Cardiac fibroblast (primary cell): ENCODE measurements around the gene CRHR1.
"Not testable (repeated sequence)": the region's sequence is repeated elsewhere in the genome, so short reads cannot be mapped to it uniquely, and the experiment has no call there.

Experiments
- DNase-seq, 2 donors: peaks; one replicate each; pipeline versions ENCODE4 v3.0.0 to v3.0.0-alpha.2; 2010; ENCODE audit warnings: low read depth in 2 of 2
- H3K4me3 ChIP-seq, 2 donors: replicated peaks in 1 of 2; 1 replicate in 1 of 2; 2 replicates in 1 of 2; pipeline ENCODE4 v1.5.1; 2011; ENCODE audit warnings: low read depth in 2 of 2, low read length in 2 of 2, mild to moderate bottlenecking in 2 of 2, moderate library complexity in 1 of 2
- TF ChIP-seq, protein P1 (sequence below): IDR thresholded peaks from one replicate; pipeline ENCODE4 v1.5.1; 2011; ENCODE audit warnings: low read depth, mild to moderate bottlenecking, low read length, inconsistent platforms

Gene CRHR1

DNA sequence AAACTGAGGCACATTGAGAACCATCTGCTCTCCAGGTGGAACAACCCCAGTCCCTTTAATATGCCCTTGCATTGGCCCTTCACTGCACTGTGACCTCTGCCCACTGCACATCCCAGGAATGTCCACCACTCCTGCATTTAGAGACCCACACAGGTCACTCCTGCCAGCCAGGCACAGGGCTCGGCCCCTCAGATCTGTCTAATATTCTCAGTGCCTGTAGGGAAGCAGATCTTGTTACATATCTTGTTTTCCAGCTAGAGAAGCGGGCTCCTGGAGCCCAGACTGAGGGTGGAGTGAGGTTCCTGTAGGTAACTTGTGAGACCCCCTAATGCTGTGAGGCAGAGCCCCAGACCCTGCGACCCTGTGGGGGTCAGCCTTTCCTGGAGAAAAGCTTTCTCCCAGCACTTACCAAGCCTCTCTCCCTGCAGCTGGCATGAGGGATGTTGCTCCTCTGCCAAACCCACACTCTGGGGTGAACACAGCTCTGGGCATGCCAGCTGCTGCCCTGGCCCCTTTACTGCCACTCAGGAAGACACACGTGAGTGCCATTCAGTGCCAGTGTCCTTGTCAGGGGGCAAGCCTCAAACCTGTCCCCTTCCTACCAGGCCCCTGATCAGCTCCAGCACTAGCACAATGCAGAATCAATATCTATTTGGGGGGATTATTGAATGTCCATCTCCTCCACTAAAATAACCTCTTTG is 40.3 kb upstream of the CRHR1 start:
- TF ChIP-seq, protein P1, sequence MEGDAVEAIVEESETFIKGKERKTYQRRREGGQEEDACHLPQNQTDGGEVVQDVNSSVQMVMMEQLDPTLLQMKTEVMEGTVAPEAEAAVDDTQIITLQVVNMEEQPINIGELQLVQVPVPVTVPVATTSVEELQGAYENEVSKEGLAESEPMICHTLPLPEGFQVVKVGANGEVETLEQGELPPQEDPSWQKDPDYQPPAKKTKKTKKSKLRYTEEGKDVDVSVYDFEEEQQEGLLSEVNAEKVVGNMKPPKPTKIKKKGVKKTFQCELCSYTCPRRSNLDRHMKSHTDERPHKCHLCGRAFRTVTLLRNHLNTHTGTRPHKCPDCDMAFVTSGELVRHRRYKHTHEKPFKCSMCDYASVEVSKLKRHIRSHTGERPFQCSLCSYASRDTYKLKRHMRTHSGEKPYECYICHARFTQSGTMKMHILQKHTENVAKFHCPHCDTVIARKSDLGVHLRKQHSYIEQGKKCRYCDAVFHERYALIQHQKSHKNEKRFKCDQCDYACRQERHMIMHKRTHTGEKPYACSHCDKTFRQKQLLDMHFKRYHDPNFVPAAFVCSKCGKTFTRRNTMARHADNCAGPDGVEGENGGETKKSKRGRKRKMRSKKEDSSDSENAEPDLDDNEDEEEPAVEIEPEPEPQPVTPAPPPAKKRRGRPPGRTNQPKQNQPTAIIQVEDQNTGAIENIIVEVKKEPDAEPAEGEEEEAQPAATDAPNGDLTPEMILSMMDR: no peak
- H3K4me3 ChIP-seq: no peak overlapping the region
- no peak for DNase-seq

DNA sequence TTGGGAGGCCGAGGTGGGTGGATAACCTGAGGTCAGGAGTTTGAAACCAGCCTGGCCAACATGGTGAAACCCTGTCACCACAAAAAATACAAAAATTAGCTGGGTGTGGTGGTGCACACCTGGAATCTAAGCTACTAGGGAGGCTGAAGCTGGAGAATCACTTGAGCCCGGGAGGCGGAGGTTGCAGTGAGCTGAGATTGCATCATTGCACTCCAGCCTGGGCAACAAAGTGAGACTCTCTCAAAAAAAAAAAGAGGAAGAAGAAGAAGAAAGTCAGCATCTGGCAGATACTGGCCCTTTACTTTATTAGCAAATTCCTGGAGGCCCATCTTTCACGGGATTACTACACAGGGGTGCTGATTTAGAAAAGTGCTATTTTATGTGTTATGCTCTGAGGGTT is 39.3 kb upstream of the CRHR1 start:
- H3K4me3 ChIP-seq, DNase-seq: not testable (repeated sequence)

GRCh38 chr17:45745601-45746494 is 38.3 kb upstream of the CRHR1 start:
- H3K4me3 ChIP-seq: no peak overlapping the region
- TF ChIP-seq, protein P1: no peak
- no peak for DNase-seq

- TF ChIP-seq, protein P1: no peak
- no peak overlapping the region for H3K4me3 ChIP-seq
- DNase-seq: no peak
These were observed 36.2 kb upstream of the CRHR1 start for GRCh38 chr17:45747911-45748310.

GRCh38 chr17:45748731-45749310 is 35.3 kb upstream of the CRHR1 start:
- DNase-seq: no peak
- TF ChIP-seq, protein P1: no peak

DNA sequence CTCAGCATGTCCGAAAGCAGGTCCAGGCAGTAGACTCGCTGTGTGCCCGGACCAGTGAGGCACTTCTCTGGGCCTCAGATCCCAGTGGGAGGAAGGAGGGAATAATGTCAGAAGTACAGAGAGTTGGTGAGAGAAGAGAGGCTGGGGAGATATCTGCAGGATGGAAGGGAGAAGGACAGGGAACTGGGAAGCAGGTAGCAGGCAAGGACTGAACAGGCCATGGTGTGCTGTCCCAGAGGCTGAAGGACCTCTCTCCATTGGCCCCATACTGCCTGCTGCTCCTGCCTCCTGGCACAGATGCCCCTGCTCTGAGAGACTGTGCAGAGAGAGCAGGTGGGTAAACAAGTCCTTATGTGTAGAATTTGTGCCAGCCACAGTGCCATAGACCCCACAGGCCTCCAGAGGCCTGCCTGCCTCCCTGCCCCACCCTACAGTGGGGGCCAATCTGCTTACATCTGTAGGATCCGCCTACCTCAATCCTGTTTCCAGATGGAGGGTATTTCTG is 34.2 kb upstream of the CRHR1 start:
- TF ChIP-seq, protein P1: no peak
- no peak overlapping the region for H3K4me3 ChIP-seq
- DNase-seq: no peak

More at GRCh38 chr17:45748731-45749310, 35.3 kb upstream of the CRHR1 start:
- no peak overlapping the region for H3K4me3 ChIP-seq
